B cell (primary cell): Measurements from ENCODE around the gene URAD.

ENCODE experiments used
- CTCF ChIP-seq: fragments of 200-600 bp; IDR thresholded peaks from one replicate; pipeline ENCODE4 v1.8.0; 2022; ENCODE audit warnings: antibody characterized with exemption, mild to moderate bottlenecking
- EZH2 ChIP-seq: IDR thresholded peaks from 2 replicates; pipeline ENCODE4 v1.6.1; 2012; ENCODE audit warnings: borderline replicate concordance, low read depth, mild to moderate bottlenecking, moderate library complexity, low read length; ENCODE audit not compliant: insufficient read depth, poor library complexity, severe bottlenecking

- TF ChIP-seq CTCF (no peak), EZH2 (no peak)
Observed at GRCh38 chr13:28031896-28032288, 43.4 kb upstream of the URAD start.
